ENCODE measurements around the gene MAP3K7.

DNA sequence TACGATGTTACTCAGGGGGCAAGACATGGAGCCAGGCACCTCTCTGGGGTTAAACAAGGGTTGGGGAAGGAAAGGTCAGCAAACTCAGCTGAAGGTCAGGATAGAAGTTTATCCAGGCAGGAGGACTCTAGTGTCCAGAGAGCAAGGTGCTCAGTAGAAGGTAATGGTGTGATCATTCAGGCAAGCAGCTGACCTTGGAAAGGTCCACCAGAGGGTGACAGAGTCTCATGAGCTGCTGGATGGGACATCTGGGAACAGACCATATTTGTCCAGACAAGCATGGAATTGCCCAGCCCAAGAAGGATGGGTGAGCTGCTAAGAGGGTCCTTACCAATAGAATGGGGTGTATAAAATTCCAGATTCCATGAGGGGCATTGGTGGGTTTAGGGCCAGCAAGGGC is 89.5 kb downstream of the MAP3K7 start:
- TF ChIP-seq EZH2 (IDR thresholded peaks at IDR 0.05; ENCODE audit: insufficient read depth, poor library complexity, severe bottlenecking) (no peak), EZH2phosphoT487 (IDR thresholded peaks at IDR 0.05; ENCODE audit: insufficient read depth, low read depth) (no peak)
